GM21737 (cell line): Measurements from ENCODE around the gene FAM156B.
"Not testable (repeated sequence)": the region's sequence is repeated elsewhere in the genome, so short reads cannot be mapped to it uniquely, and the experiment has no call there.

Source experiments
- ATAC-seq: cut with Tn5 transposase; IDR thresholded peaks from one replicate; pipeline ENCODE4 v1.9.1; 2021; ENCODE audit warnings: mild to moderate bottlenecking, moderate library complexity; ENCODE audit not compliant: unreplicated experiment

Gene FAM156B

DNA sequence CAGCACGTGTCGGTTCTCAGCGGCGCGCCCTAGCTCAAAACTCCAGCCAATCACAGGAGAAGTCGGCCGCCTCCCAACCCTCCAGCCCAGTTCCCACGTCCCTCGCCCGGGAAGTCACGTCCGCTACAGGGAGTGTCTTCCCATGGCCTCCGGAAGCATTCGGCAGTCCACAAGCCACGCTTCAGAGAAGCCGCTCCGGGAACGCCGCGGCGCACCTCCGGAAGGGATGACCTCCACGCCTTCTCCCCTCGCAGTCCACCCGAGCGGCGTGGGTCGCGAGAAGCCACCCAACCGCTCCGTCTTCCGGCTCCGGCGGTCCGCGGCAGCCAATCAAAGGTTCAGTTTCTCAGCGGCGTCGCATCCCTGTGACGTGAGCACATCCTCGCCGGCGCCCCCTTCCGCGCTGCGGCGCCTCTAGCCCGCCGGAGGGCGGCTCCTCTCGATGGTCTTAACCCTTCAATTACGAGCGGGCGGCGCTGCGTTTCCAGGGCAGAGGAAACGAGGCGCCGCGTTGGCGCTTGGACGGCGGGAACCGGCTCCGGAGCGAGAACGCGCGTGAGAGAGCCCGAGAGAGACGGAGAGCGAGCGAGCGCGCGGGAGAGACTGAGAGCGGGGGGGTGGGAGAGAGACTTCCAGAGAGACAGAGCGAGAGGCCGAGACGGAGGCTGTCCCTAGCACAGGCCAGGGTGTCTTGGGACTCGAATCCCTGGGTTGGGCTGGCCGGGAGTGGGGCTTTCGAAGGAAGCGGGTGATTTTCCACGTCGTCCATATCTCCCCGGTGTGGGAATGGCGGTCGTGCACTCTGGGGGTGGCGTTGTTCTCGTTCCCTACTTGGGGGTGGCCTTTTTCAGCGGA lies at the start of gene FAM156B:
TSS of gene FAM156B (plus strand) at position 476 of the 855 bp plus-strand sequence. CDS start 9,896 bp downstream, outside the sequence.
- ATAC-seq = peak; percentile 84

- ATAC-seq = no peak
Measured at GRCh38 chrX:52852110-52852860, 44.8 kb upstream of the FAM156B start.

DNA sequence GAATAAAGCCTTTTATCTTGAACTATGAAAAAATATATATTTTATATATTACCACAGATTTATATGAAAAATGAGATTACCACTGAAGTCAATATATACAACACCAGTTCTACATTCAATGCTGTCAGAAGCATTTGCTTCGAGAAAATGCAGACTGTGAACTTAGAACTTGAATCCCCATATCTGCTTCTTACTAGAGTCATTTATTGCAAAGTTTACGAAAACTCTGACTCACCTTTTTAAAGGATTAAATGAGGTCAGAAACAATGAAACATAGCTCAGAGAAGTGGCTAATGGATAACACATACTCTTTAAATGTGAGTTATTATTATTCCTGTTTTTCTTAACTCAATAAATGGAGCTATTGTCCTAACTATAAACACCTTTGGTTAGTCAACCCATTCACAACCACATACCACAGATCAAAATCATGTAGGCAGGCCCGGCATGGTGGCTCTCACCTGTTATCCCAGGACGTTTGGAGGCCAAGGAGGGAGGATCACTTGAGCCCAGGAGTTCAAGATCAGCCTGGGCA lies 40.1 kb upstream of the FAM156B start:
- not testable (repeated sequence) for ATAC-seq

- ATAC-seq = no peak
Measured at GRCh38 chrX:52865343-52865998, 31.7 kb upstream of the FAM156B start.

- ATAC-seq = no peak
Measured at GRCh38 chrX:52867610-52868348, 29.4 kb upstream of the FAM156B start, which contains the start of gene XAGE3. Gene XAGE3 (minus strand): TSS chrX:52868083. CDS start chrX:52867133, 950 bp downstream.

DNA sequence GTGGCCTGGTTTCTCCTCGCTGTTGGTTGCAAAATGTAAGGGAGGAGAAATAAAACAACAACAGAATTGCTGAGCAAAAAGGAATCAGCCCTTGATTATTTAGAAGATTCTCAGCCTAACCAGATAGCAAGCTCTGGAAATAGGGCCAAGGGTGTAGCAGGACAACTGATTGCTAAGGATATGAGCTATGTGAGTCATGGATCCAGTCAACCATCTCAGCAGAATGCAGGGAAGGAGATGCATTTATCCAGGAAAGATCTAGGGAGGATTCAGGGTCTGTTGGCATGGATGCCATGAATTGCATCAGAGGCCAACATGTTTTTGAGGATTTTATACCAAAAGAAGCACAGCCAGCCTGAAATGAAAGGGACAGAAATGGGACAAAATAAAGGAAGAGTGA lies 27.1 kb upstream of the FAM156B start:
- no peak for ATAC-seq

DNA sequence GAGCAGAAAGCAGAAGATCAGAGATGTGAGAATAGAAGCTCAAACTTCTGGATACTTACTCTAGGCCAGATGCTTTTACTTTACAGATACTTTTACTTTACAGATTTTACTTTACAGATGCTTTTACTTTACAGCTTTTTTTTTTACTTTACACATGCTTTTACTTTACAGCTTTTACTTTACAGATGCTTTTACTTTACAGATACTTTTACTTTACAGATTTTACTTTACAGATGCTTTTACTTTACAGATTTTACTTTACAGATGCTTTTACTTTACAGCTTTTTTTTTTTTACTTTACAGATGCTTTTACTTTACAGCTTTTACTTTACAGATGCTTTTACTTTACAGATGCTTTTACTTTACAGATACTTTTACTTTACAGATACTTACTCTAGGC lies 23.3 kb upstream of the FAM156B start:
- ATAC-seq = not testable (repeated sequence)

GRCh38 chrX:52874661-52875060 lies 22.5 kb upstream of the FAM156B start:
- no peak for ATAC-seq

- not testable (repeated sequence) for ATAC-seq
Measured at GRCh38 chrX:52875436-52875835, 21.7 kb upstream of the FAM156B start.

DNA sequence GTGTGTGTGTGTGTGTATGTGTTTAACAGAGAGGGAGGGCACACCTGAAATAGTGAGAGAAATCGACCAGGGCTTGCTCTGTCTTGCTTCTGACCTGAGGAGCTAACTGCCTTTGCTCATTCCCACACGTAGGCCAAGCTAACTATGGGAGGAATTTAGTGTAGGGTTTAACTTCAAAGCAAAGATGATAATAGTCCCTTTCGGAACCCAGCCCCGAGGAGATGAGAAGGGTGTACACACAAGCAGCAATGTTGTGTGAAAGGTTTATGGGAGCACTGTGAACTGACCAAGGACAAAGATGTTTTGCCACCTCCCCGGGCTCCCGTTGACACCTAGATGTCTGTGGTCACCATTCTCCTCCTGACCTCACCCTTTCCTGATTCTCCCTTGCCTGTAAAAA lies 20.7 kb upstream of the FAM156B start:
- ATAC-seq = not testable (repeated sequence)

- ATAC-seq = not testable (repeated sequence)
Measured at GRCh38 chrX:52887459-52887858, 9.7 kb upstream of the FAM156B start.

GRCh38 chrX:52888090-52888489 lies 9.0 kb upstream of the FAM156B start:
- not testable (repeated sequence) for ATAC-seq

GRCh38 chrX:52896438-52896837 lies 692 bp upstream of the FAM156B start:
- peak; percentile 12 for ATAC-seq

- not testable (repeated sequence) for ATAC-seq
Measured at GRCh38 chrX:52905531-52905930, 8.4 kb downstream of the FAM156B start.

DNA sequence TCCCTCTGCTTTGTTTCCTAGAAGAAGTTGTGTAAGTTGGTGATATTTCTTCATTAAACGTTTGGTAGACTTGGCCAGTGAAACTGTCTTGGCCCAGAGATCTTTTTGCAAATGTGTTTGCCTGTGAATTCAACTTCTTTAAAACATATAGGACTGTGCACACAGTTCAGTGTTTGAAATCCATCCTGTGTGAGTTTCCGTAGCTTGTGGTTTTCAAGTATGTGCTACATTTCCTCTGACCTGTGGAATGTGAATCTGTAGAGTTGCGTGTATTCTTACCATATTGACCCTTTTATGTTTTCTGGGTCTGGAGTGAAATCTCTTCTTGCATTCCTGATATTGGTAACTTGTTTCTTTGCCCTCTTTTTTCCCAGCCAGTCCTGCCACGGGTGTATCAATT lies 8.9 kb downstream of the FAM156B start:
- not testable (repeated sequence) for ATAC-seq

- not testable (repeated sequence) for ATAC-seq
Measured at GRCh38 chrX:52907137-52907536, 10.0 kb downstream of the FAM156B start.

- not testable (repeated sequence) for ATAC-seq
Measured at GRCh38 chrX:52907900-52908299, 10.8 kb downstream of the FAM156B start.

DNA sequence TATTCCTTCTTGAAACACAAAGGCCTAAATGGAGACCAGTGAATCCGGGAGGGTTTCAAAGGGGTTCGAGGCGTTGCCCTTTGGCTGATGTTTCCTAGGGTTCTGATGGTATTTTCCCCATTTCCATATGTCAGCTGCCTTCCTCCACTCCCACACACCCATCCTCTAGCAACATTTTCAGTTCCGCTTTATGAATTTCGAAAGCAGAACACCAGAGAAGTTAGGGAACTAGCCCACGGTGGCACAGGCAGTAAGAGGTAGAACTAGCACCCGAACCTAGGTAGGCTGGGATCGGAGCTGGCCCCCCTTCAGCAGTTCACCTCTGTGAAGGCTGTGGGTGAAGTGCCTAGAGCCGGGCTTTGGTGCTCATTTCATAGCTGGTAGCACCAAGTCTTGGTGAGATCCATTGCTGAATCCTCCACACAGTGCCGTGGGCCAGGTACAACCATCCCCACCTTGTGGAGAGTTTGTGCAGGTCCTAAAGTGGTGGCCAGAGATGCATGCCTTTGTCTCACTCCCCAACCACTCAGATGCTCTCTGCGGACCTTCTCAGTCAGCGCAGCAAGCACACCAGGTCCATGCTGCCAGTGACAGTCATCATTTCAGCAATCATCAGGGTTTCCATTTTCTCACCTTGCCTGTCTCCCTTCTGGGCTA lies 12.3 kb downstream of the FAM156B start:
- ATAC-seq = not testable (repeated sequence)

- not testable (repeated sequence) for ATAC-seq
Measured at GRCh38 chrX:52913681-52914080, 16.6 kb downstream of the FAM156B start.

DNA sequence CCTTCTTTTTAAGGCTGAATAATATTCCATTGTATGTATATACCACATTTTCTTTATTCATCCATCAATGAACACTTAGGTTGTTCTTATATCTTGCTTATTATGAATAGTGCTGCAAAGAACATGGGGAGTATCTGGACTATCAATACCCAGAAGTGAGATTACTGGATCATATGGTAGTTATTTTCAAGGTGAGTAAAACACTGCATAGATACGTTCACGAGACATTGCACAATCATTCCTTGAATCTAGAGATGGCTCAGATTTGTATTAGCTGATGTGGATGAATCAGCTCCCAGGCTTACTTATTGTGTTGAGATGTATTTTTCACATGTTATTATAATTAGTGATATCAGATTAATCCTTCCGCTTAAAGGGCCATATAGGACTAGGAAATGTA lies 17.6 kb downstream of the FAM156B start:
- ATAC-seq = not testable (repeated sequence)
